HG03159 (cell line): Measurements from ENCODE around the gene SLC29A4.
"Not testable (repeated sequence)": the region's sequence is repeated elsewhere in the genome, so short reads cannot be mapped to it uniquely, and the experiment has no call there.

ENCODE experiments used
- ATAC-seq: cut with Tn5 transposase; IDR thresholded peaks from one replicate; pipeline ENCODE4 v1.9.1; 2021; ENCODE audit warnings: mild to moderate bottlenecking, moderate library complexity; ENCODE audit not compliant: unreplicated experiment

The SLC29A4 gene, protein sequence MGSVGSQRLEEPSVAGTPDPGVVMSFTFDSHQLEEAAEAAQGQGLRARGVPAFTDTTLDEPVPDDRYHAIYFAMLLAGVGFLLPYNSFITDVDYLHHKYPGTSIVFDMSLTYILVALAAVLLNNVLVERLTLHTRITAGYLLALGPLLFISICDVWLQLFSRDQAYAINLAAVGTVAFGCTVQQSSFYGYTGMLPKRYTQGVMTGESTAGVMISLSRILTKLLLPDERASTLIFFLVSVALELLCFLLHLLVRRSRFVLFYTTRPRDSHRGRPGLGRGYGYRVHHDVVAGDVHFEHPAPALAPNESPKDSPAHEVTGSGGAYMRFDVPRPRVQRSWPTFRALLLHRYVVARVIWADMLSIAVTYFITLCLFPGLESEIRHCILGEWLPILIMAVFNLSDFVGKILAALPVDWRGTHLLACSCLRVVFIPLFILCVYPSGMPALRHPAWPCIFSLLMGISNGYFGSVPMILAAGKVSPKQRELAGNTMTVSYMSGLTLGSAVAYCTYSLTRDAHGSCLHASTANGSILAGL

GRCh38 chr7:5282543-5283316 lies at the start of gene SLC29A4:
Gene SLC29A4 (plus strand): TSS chr7:5282943. CDS start chr7:5287817, 4,874 bp downstream.
- no peak for ATAC-seq

DNA sequence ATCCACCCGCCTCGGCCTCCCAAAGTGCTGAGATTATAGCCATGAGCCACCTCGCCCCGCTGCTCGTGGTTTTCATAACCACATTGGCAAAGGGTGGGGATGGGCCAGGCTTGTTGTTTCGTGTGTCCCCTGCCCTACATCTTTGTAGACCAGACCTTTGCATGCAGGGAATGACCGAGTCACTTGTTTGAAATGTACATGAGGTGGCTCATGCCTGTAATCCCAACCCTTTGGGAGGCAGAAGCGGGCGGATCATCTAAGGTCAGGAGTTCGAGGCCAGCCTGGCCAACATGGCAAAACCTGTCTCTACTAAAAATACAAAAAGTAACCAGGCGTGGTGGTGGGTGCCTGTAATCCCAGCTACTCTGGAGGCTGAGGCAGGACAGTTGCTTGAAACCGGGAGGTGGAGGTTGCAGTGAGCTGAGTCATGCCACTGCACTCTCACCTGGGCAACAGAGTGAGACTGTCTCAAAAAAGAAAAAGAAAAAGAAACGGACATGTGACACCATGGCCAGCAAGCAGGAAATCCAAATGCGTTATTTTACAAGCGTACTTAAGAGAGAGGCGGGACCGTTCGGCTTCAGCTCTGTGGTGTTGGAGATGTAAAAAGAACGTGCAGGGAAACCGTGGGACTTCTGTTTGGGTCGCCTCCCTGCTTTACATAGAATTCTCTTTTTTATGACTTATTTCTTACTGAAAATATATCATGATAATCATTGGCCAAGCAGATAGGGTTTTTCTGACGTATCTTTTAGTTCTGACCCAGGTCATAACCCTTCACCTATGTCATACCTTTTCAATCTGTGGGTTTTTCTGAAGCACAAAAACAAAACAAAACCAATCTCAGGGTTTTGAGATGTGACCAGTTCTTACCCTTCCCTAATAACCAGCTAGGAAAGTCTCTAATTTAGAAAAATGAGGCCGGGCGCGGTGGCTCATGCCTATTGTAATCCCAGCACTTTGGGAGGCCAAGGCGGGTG lies 47.6 kb upstream of the SLC29A4 start:
- ATAC-seq = no peak

GRCh38 chr7:5237286-5237685 lies 45.5 kb upstream of the SLC29A4 start:
- no peak for ATAC-seq

GRCh38 chr7:5238500-5238899 lies 44.2 kb upstream of the SLC29A4 start:
- no peak for ATAC-seq

DNA sequence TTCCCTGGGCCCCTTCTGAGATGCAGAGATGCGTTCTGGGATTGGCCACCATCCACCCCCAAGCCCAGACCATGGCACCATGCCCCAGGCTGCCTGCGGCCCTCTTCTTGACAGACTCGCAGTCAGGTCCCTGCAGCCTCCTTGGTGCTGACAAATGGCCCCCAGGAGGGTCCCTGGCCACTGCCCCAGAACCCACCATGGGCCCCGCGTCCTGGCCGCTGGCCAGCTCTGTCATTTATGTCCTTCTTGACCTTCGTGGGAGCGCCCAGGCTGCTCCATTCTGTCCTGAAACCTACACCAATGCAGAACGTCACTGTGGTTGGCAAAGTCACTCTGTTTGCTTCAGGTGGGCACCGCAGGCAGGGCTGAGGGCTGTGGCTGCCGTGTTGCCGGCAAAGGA lies 39.5 kb upstream of the SLC29A4 start:
- no peak for ATAC-seq

GRCh38 chr7:5248201-5248885 lies 34.4 kb upstream of the SLC29A4 start:
- no peak for ATAC-seq

GRCh38 chr7:5250787-5251186 lies 32.0 kb upstream of the SLC29A4 start:
- not testable (repeated sequence) for ATAC-seq

DNA sequence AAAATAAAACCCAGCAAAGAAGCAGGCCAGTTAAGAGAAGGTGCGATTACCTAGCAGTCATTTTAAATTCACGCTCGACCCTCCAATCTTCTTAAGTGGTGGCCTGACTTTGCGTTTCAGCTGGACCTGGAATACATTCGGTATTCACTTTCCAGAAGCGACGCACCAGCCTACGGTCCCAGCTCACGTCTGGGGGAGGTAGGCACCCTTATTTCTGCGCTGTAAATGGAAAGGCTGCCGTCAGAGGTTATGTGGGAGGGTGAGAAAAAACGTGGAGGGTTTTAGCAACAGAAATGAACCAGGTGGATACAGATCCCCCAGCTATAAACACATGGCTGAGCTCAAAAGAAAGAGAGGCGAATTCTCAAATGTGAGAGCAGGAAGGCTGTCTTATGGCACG lies 29.2 kb upstream of the SLC29A4 start:
- ATAC-seq = not testable (repeated sequence)

DNA sequence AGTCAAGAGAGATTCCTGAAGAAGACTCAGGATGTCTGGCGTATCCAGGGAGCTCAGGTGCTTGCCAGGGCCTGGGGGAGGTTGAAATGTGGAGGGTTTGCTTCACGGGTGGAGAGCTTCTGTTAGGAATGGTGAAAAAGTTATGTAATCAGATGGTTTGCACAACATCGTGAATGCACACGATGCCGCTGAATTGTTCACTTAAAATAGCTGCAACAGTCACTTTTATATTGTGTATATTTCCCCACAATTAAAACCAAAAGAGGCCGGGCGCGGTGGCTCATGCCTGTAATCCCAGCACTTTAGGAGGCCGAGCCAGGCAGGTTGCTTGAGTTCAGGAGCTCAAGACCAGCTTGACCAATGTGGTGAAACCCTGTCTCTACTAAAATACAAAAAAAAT lies 28.4 kb upstream of the SLC29A4 start:
- ATAC-seq = not testable (repeated sequence)

DNA sequence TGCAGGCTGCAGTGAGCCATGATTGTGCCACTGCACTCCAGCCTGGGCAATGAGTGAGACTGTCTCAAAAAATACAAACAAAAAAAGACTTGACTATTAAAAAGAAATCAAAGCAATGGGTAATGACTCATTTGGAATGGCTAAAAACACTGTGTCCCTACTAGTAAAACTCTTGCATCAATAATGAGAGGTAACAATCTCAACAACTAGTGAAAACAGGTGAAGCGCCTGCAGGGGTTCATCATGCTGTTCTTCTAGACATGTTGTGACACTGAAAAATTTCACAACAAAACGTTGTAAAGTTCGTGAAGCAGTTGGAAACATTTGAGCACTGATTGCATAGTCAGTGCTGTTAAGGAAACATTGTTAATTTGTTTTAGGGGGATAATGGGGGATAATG lies 26.9 kb upstream of the SLC29A4 start:
- ATAC-seq = no peak

- not testable (repeated sequence) for ATAC-seq
These were observed 22.1 kb upstream of the SLC29A4 start for GRCh38 chr7:5260530-5261068.

DNA sequence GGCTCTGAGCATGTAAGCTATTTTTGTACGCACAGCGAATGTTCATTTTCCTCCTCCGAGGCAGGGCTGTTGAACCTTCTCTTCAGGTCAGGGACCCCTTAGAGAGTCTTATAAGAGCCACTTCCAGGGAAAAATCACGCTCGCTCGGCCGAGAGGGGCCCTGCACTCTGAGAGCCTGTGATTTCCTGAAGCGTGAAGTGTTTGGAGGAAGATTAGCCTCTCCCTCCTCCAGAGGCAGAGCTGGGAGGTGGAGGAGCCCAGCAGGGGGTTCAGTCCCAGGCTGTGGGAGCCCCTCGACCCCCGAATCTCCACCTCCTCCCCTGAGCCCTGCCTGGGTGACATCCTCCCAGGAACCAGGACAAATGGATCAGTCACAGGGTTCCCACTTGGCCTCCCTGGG lies 19.7 kb upstream of the SLC29A4 start:
- ATAC-seq = not testable (repeated sequence)

DNA sequence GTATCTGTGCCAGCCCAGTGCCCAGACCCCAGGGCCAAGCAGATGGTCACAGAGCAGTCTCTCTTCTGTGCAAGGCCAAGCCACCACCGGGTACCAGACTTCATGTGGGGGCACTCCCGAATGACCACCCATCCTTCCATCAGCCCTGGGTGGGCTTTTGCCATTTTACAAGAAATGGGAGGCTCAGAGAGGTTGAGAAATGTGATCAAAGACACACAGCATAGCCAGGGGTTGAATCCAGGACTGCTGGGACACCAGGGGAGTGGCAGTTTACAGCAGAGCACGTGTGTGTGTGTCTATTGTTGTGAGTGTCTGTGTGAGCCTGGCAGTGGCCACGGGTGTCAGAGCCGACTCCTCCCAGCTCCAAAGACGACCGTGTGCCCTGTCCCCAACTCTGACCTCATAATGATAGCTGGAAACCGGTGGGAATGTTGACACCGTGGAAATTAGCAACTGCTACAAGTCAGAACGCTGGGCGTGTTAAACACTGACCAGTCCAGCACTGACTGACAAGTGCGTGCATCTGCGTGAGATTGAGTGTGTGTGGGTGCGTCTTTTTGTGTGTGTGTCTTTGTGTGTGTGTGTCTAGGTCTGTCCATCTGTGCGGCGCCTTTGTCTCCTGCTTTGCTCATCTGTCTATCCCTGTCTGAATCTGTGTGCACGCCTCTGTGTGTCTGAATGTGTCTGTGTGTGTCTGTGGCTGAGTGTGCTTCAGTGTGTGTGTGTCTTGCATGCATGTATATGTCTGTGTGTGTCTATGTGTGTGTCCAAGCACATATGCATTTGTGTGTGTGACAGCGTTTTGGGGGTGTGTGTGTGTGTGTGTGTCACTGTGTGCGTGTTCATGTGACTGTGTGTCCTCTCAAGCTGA lies 17.2 kb upstream of the SLC29A4 start:
- ATAC-seq = no peak

DNA sequence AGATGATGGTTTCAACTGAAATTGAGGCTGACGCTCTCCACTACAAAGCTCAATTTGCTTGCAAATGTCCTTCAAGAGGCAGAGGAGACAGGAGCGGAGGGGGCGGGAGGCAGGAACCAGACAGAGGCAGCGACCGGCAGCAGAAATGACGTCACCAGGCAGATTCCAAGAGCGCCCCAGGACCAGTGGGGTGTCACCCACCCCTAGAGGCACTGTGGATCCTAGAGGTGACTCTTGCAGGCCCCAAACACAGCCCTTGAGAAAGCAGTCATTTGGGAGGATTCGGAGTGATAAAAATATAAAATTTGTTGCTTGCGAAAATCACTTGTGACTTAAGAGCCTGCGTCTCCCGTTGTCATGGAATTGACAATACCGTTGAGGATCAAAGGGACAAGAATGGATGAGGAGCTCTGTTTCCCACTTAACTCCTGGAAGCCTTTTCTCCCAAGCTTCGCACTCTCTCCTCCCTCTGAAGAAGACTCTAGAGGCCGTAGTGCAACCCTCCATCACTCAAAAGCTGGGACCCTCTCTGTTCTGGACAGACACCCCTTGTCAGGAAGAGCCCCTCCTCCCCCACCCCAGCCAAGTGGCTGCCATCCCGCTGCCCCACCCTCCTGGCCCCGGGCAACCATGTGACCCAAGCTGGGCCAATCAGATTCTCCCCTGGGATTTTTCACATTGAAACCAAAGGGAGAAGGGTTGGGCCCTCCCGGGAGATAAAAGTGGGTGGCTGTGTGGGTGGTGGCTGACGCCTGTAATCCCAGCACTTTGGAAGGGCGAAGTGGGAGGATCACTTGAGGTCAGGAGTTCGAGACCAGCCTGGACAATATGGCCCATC lies 16.3 kb upstream of the SLC29A4 start:
- ATAC-seq = no peak

GRCh38 chr7:5267829-5268228 lies 14.9 kb upstream of the SLC29A4 start:
- not testable (repeated sequence) for ATAC-seq

DNA sequence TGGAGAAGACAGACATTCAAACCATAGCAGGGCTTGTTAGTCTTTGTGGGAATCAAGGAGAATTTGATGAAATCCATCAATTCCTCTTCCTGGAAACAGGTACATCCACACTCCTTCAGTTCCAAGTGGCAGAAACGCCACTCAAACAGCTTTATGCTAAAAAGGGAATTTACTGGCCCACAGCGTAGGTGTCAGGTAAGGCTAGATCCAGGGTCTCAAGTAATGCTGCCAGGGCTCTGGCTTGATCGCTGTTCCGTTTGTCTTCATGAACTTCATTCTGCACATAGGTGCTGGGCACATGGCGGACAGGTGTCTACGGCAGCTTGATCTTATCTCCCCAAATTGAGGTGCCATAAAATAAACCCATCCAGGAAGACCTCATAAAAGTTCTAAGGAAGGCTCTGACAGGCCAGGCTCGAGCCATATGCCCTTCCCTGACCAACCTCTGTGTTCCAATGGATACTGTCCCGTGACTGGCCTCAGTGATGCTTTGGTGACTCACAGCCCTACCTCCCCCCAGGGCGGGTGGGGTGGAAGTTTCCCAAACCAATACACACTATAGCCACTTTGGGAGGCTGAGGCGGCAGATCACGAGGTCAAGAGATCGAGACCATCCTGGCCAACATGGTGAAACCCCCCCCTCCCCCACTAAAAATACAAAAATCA lies 12.6 kb upstream of the SLC29A4 start:
- ATAC-seq = not testable (repeated sequence)

GRCh38 chr7:5270788-5271187 lies 12.0 kb upstream of the SLC29A4 start:
- no peak for ATAC-seq
